Ishikawa (cell line): ENCODE data around the gene DTNBP1.

Experiments
- CEBPB ChIP-seq: IDR thresholded peaks from 2 replicates; pipeline ENCODE4 v1.6.1; 2012
- CREB1 ChIP-seq: IDR thresholded peaks from 2 replicates; pipeline ENCODE4 v1.6.1; 2012; ENCODE audit warnings: low read depth
- EGR1 ChIP-seq: IDR thresholded peaks from 2 replicates; pipeline ENCODE4 v1.6.1; 2012
- EP300 ChIP-seq: IDR thresholded peaks from 2 replicates; pipeline ENCODE4 v1.6.1; 2012; ENCODE audit warnings: borderline replicate concordance
- FOXM1 ChIP-seq: IDR thresholded peaks from 2 replicates; pipeline ENCODE4 v1.6.1; 2012; ENCODE audit warnings: low read depth, borderline replicate concordance
- NFIC ChIP-seq: IDR thresholded peaks from 2 replicates; pipeline ENCODE4 v1.6.1; 2012
- RAD21 ChIP-seq: IDR thresholded peaks from 2 replicates; pipeline ENCODE4 v1.6.1; 2012; ENCODE audit warnings: low read depth
- TAF1 ChIP-seq: IDR thresholded peaks from 2 replicates; pipeline ENCODE4 v1.6.1; 2012; ENCODE audit warnings: low read depth, mild to moderate bottlenecking
- TCF12 ChIP-seq: IDR thresholded peaks from 2 replicates; pipeline ENCODE4 v1.6.1; 2012; ENCODE audit warnings: low read depth
- TEAD4 ChIP-seq: IDR thresholded peaks from 2 replicates; pipeline ENCODE4 v1.6.1; 2012
- YY1 ChIP-seq: IDR thresholded peaks from 2 replicates; pipeline ENCODE4 v1.6.1; 2012; ENCODE audit warnings: low read depth
- ZBTB7A ChIP-seq: IDR thresholded peaks from 2 replicates; pipeline ENCODE4 v1.6.1; 2012; ENCODE audit warnings: low read depth
- TF ChIP-seq, protein P1 (sequence below): IDR thresholded peaks from 2 replicates; pipeline ENCODE4 v1.6.1; 2012
- TF ChIP-seq, protein P2 (sequence below): IDR thresholded peaks from 2 replicates; pipeline ENCODE4 v1.6.1; 2012
- TF ChIP-seq, protein P3 (sequence below): IDR thresholded peaks from 2 replicates; pipeline ENCODE4 v1.6.1; 2012; ENCODE audit warnings: low read depth, mild to moderate bottlenecking

The DTNBP1 gene

DNA sequence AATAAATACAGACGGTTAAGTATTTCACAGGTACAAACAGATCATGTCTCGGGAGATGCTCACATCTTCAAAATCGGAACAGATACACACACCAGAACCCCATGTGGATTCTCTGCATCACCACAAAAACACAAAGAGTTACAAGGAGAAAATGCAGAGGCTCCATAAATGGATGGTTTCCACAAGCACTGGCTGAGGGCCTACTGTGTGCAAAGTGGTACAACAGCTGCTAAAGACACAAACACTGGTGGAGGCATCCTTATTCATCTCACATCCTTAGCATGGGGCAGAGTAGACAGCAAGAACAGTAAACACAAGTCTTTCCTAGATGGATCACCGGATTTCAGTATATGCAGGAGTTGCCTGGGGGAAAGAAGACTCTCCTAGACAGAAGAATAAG, 88.8 kb downstream of the DTNBP1 start:
- TF ChIP-seq CREB1 (no peak), TCF12 (no peak), CEBPB (no peak), ZBTB7A (no peak), TEAD4 (no peak), FOXM1 (no peak), TAF1 (no peak), NFIC (no peak), EP300 (no peak), YY1 (no peak), EGR1 (no peak), RAD21 (no peak)
- TF ChIP-seq, protein P1, sequence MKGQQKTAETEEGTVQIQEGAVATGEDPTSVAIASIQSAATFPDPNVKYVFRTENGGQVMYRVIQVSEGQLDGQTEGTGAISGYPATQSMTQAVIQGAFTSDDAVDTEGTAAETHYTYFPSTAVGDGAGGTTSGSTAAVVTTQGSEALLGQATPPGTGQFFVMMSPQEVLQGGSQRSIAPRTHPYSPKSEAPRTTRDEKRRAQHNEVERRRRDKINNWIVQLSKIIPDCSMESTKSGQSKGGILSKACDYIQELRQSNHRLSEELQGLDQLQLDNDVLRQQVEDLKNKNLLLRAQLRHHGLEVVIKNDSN = no peak
- TF ChIP-seq, protein P2, sequence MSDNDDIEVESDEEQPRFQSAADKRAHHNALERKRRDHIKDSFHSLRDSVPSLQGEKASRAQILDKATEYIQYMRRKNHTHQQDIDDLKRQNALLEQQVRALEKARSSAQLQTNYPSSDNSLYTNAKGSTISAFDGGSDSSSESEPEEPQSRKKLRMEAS = no peak

DNA sequence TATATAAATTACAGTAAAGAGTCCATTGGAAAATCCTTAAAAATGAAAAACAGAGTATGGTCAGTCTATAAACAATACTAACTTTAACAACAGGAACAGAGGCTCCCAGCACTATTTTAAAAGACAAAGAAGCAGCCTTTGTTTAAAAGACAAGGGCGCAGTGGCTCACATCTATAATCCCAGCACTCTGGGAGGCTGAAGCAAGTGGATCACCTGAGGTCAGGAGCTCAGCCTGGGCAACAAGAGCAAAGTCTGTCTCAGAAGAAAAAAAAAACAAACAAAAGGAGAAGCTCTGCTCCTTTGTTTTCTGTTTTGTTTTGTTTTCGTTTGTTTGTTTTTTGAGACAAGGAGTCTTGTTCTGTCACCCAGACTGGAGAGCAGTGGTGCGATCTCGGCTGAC, 89.4 kb downstream of the DTNBP1 start:
- TF ChIP-seq RAD21 = no peak
- TF ChIP-seq ZBTB7A = no peak

DNA sequence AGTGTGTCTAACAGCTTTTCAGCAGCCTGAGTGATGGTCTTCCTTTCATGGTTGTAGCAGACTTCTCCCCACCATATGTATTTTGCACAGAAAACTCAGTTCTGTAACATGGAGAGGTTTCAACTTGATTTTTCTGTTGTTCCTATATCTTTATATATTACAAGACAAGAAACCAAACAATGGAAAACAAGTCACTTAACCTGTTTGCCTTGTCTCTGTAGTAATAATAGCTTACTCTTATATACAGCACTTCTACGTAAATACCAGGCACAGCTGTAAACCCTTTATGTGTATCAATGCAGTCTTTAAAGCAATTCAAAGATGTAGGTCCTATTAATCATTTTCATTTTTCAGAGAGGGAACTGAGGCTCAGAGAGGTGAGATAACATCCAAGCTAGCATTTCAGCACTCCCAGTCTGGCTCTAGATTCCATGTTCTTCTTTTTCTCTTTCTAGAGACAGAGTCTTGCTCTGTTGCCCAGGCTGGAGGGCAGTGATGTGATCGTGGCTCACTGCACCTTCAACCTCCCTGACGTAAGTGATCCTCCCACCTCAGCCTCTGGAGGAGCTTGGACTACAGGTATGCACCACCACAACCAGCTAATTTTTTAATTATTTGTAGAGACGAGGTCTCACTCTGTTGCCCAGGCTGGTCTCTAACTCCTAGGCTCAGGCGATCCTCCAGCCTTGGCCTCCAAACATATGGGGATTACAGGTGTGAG, 90.4 kb downstream of the DTNBP1 start:
- TF ChIP-seq TEAD4 = no peak
- TF ChIP-seq, protein P2 = no peak
- TF ChIP-seq, protein P1 = no peak
- no peak for TF ChIP-seq CEBPB
- TF ChIP-seq, protein P3, sequence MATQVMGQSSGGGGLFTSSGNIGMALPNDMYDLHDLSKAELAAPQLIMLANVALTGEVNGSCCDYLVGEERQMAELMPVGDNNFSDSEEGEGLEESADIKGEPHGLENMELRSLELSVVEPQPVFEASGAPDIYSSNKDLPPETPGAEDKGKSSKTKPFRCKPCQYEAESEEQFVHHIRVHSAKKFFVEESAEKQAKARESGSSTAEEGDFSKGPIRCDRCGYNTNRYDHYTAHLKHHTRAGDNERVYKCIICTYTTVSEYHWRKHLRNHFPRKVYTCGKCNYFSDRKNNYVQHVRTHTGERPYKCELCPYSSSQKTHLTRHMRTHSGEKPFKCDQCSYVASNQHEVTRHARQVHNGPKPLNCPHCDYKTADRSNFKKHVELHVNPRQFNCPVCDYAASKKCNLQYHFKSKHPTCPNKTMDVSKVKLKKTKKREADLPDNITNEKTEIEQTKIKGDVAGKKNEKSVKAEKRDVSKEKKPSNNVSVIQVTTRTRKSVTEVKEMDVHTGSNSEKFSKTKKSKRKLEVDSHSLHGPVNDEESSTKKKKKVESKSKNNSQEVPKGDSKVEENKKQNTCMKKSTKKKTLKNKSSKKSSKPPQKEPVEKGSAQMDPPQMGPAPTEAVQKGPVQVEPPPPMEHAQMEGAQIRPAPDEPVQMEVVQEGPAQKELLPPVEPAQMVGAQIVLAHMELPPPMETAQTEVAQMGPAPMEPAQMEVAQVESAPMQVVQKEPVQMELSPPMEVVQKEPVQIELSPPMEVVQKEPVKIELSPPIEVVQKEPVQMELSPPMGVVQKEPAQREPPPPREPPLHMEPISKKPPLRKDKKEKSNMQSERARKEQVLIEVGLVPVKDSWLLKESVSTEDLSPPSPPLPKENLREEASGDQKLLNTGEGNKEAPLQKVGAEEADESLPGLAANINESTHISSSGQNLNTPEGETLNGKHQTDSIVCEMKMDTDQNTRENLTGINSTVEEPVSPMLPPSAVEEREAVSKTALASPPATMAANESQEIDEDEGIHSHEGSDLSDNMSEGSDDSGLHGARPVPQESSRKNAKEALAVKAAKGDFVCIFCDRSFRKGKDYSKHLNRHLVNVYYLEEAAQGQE = no peak
- TF ChIP-seq RAD21 = no peak
- TF ChIP-seq TAF1 = no peak
- no peak for TF ChIP-seq CREB1
- TF ChIP-seq EGR1 = no peak
- no peak for TF ChIP-seq ZBTB7A
- TF ChIP-seq EP300 = no peak
- TF ChIP-seq YY1 = no peak

DNA sequence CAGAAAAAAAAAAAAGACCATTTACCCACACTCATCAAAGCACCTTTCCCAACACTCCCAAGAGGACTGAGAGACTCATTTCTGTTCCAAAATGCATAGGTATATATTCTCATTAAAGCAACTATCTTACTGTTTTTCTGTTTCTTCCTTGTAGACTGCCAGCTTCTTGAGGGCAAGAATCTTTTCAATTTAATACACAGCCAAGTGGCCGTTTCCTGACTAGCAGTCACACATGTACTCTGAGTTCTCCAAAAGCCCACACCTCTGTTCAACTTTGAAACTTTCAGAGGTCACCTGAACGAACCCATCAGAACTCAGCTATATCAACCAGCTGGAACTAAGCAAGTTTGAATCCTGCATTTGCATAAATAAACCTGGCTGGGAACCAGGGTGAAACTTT, 92.7 kb downstream of the DTNBP1 start:
- no peak for TF ChIP-seq NFIC
- no peak for TF ChIP-seq CEBPB
- TF ChIP-seq EGR1 = no peak
- no peak for TF ChIP-seq FOXM1
- TF ChIP-seq RAD21 = no peak
- no peak for TF ChIP-seq TEAD4
- TF ChIP-seq, protein P3 = no peak
- TF ChIP-seq TAF1 = no peak
- no peak for TF ChIP-seq CREB1
- TF ChIP-seq, protein P2 = no peak
- TF ChIP-seq EP300 = no peak
- no peak for TF ChIP-seq TCF12
- TF ChIP-seq YY1 = no peak
- TF ChIP-seq, protein P1 = no peak
- TF ChIP-seq ZBTB7A = no peak
